HepG2 (cell line): ENCODE data around the gene TROAP. TPM values are rescaled to one million over a fixed set of nuclear protein-coding genes. Genes with fewer than 3 reads are reported as not detected.
A peak's percentile ranks its signal among the peaks of the same experiment; 100 is the strongest.

Experiments
- AKAP8 ChIP-seq: sonication (generic); formaldehyde crosslinking; IDR thresholded peaks from 2 replicates; pipeline ENCODE4 v1.5.1; 2020; ENCODE audit warnings: mild to moderate bottlenecking, missing genetic modification reagents
- CCDC6 ChIP-seq: sonication (generic); formaldehyde crosslinking; IDR thresholded peaks from 2 replicates; pipeline ENCODE4 v1.8.1; 2022; ENCODE audit warnings: mild to moderate bottlenecking, missing genetic modification reagents, moderate library complexity
- ERF ChIP-seq: IDR thresholded peaks from 2 replicates; pipeline ENCODE4 v1.6.1; 2018; ENCODE audit warnings: missing biosample characterization, missing genetic modification reagents
- FOSL2 ChIP-seq: sonication (generic); formaldehyde crosslinking; IDR thresholded peaks from 2 replicates; pipeline ENCODE4 v1.4.0; 2020; ENCODE audit warnings: missing genetic modification reagents
- HMGXB4 ChIP-seq, 2 experiments: sonication (generic) in 1 of 2; formaldehyde crosslinking in 1 of 2; IDR thresholded peaks; 2 replicates each; pipeline versions ENCODE4 v1.4.0 to v1.6.1; 2018 to 2020; ENCODE audit warnings: missing genetic modification reagents in 2 of 2, borderline replicate concordance in 1 of 2, low read depth in 1 of 2, mild to moderate bottlenecking in 1 of 2, missing biosample characterization in 1 of 2
- IRF2 ChIP-seq: IDR thresholded peaks from 2 replicates; pipeline ENCODE4 v1.6.1; 2018; ENCODE audit warnings: missing genetic modification reagents, missing compliant biosample characterization
- KLF15 ChIP-seq: sonication (generic); formaldehyde crosslinking; IDR thresholded peaks from 2 replicates; pipeline ENCODE4 v1.8.1; 2023; ENCODE audit warnings: borderline replicate concordance, mild to moderate bottlenecking, inconsistent platforms, missing genetic modification reagents, mixed read lengths
- MTF2 ChIP-seq: sonication (generic); formaldehyde crosslinking; IDR thresholded peaks from 2 replicates; pipeline ENCODE4 v1.5.0; 2020; ENCODE audit warnings: missing genetic modification reagents, borderline replicate concordance
- NFKB2 ChIP-seq: sonication (generic); formaldehyde crosslinking; IDR thresholded peaks from 2 replicates; pipeline ENCODE4 v1.4.0; 2020; ENCODE audit warnings: missing genetic modification reagents, borderline replicate concordance
- RAD21 ChIP-seq: fragments of 450-650 bp; formaldehyde crosslinking; IDR thresholded peaks from 2 replicates; pipeline ENCODE4 v1.5.0; 2020; ENCODE audit warnings: mild to moderate bottlenecking
- RNF2 ChIP-seq: fragments of 450-650 bp; conservative IDR thresholded peaks from 2 replicates; pipeline ENCODE4 v1.6.1; 2016; ENCODE audit warnings: low read depth
- SALL2 ChIP-seq: sonication (generic); formaldehyde crosslinking; IDR thresholded peaks from 2 replicates; pipeline ENCODE4 v1.8.1; 2023; ENCODE audit warnings: mild to moderate bottlenecking, missing genetic modification reagents, inconsistent platforms
- SKI ChIP-seq: fragments of 450-650 bp; IDR thresholded peaks from one replicate; pipeline ENCODE4 v1.6.1; 2018; ENCODE audit warnings: mild to moderate bottlenecking; ENCODE audit not compliant: partially characterized antibody
- ZBTB34 ChIP-seq: sonication (generic); formaldehyde crosslinking; IDR thresholded peaks from 2 replicates; pipeline ENCODE4 v1.8.0; 2022; ENCODE audit warnings: mild to moderate bottlenecking, missing genetic modification reagents
- ZBTB39 ChIP-seq: sonication (generic); formaldehyde crosslinking; IDR thresholded peaks from 2 replicates; pipeline ENCODE4 v1.5.0; 2020; ENCODE audit warnings: missing genetic modification reagents
- ZNF160 ChIP-seq: sonication (generic); formaldehyde crosslinking; IDR thresholded peaks from 2 replicates; pipeline ENCODE4 v1.8.0; 2022; ENCODE audit warnings: mild to moderate bottlenecking, inconsistent platforms, missing genetic modification reagents
- ZNF263 ChIP-seq: sonication (generic); formaldehyde crosslinking; IDR thresholded peaks from 2 replicates; pipeline ENCODE4 v1.4.0; 2020; ENCODE audit warnings: missing genetic modification reagents
- ZNF333 ChIP-seq: sonication (generic); formaldehyde crosslinking; IDR thresholded peaks from 2 replicates; pipeline ENCODE4 v1.4.0; 2020; ENCODE audit warnings: mild to moderate bottlenecking, missing genetic modification reagents, borderline replicate concordance
- ZNF598 ChIP-seq: sonication (generic); formaldehyde crosslinking; IDR thresholded peaks from 2 replicates; pipeline ENCODE4 v1.5.1; 2020; ENCODE audit warnings: mild to moderate bottlenecking, missing genetic modification reagents, borderline replicate concordance
- ZNF770 ChIP-seq: sonication (generic); formaldehyde crosslinking; IDR thresholded peaks from 2 replicates; pipeline ENCODE4 v1.5.0; 2020; ENCODE audit warnings: mild to moderate bottlenecking, missing genetic modification reagents
- ZNF777 ChIP-seq: sonication (generic); formaldehyde crosslinking; IDR thresholded peaks from 2 replicates; pipeline ENCODE4 v1.4.0; 2020; ENCODE audit warnings: missing genetic modification reagents
- polyA plus RNA-seq, 8 experiments: library from polyadenylated mRNA; depleted of rRNA in 3 of 8; stranded (reverse) in 7 of 8; unstranded in 1 of 8; fragments of >200 nt; fragmentation: Illumina TruSeq in 4 of 8; extraction: Trizol in 4 of 8; gene quantifications; 2 replicates each; pipeline versions ENCODE4 v1.2.1 to v1.2.3, GENCODE V29; 2011 to 2016; ENCODE audit warnings: low read depth in 4 of 8, missing spikeins in 1 of 8, mixed read lengths in 1 of 8; ENCODE audit not compliant: insufficient read depth in 1 of 8
- total RNA-seq, 5 experiments: library from RNA; depleted of rRNA; stranded (reverse); fragments of >200 nt; fragmentation: Illumina TruSeq; extraction: Trizol; gene quantifications; 2 replicates each; pipeline ENCODE4 v1.2.3, GENCODE V29; 2016; ENCODE audit warnings: low read depth in 1 of 5

The TROAP gene
- total and polyA plus RNA-seq, 2 of the 13 experiments (the other 11 are each of a cell fraction or from before 2014, with no cell fraction given) = 22.5 to 30.9 TPM

GRCh38 chr12:49342066-49342913, 19.2 kb downstream of the TROAP start (continued):
- peak; percentile 91 to 92 for TF ChIP-seq HMGXB4 (CRISPR knock-in tag; IDR thresholded peaks at IDR 0.05; ENCODE audit: borderline replicate concordance in 1 of 2, low read depth in 1 of 2)
- TF ChIP-seq SKI = peak; percentile 12
- TF ChIP-seq ZNF333 (CRISPR knock-in tag) = 0 out of 2 replicates have a peak, but pooled peaks have one; percentile 44
- peak; percentile 79; the same call in 1 of the 2 replicates for TF ChIP-seq ZNF770
- 0 out of 2 replicates have a peak, but pooled peaks have one; percentile 39 for TF ChIP-seq ZBTB34 (CRISPR knock-in tag)
- TF ChIP-seq CCDC6 (CRISPR knock-in tag) = 0 out of 2 replicates have a peak, but pooled peaks have one; percentile 58
- TF ChIP-seq NFKB2 = no peak
- TF ChIP-seq ZNF777 (CRISPR knock-in tag) = 0 out of 2 replicates have a peak, but pooled peaks have one; percentile 17
- peak; percentile 30; the same call in 1 of the 2 replicates for TF ChIP-seq ZNF160 (CRISPR knock-in tag)
- TF ChIP-seq AKAP8 (CRISPR knock-in tag) = no peak
- peak; percentile 36; the same call in 1 of the 2 replicates for TF ChIP-seq IRF2 (CRISPR knock-in tag)
- TF ChIP-seq MTF2 (CRISPR knock-in tag) = peak; percentile 54; the same call in 1 of the 2 replicates
- peak; percentile 31; the same call in 1 of the 2 replicates for TF ChIP-seq FOSL2 (CRISPR knock-in tag)
- peak; percentile 38; the same call in 1 of the 2 replicates for TF ChIP-seq ZNF263 (CRISPR knock-in tag)
- TF ChIP-seq ZBTB39 (CRISPR knock-in tag) = no peak
- TF ChIP-seq RAD21 = peak; percentile 82
- 0 out of 2 replicates have a peak, but pooled peaks have one; percentile 41 for TF ChIP-seq ZNF598 (CRISPR knock-in tag)
- no peak for TF ChIP-seq RNF2
- no peak; the same call in 1 of the 2 replicates for TF ChIP-seq SALL2 (CRISPR knock-in tag)
- TF ChIP-seq KLF15 = no peak
- TF ChIP-seq ERF = peak; percentile 42; the same call in 1 of the 2 replicates
